ENCODE data around the gene JARID2.

- no peak for TF ChIP-seq EP300 (IDR thresholded peaks at IDR 0.05; ENCODE audit: low read length)
- no peak for TF ChIP-seq SREBF2 (CRISPR knock-in tag; IDR thresholded peaks at IDR 0.05)
- TF ChIP-seq RBM14 (IDR thresholded peaks at IDR 0.05; ENCODE audit: borderline replicate concordance, insufficient read depth, low read depth, low read length) = no peak
- TF ChIP-seq HDAC8 (tag; IDR thresholded peaks at IDR 0.05) = no peak
- no peak for TF ChIP-seq MAZ (CRISPR knock-in tag; conservative IDR thresholded peaks at IDR 0.05 in 1 of 2, IDR thresholded peaks at IDR 0.05 in 1 of 2)
- TF ChIP-seq RAD21 (CRISPR knock-in tag; conservative IDR thresholded peaks at IDR 0.05 in 1 of 2, IDR thresholded peaks at IDR 0.05 in 1 of 2) = no peak
- TF ChIP-seq GABPA (tag; conservative IDR thresholded peaks at IDR 0.05; ENCODE audit: low read depth) = no peak
- TF ChIP-seq CTCF (IDR thresholded peaks at IDR 0.05 in 2 of 3, conservative IDR thresholded peaks at IDR 0.05 in 1 of 3; ENCODE audit: insufficient read depth in 2 of 3, low read depth in 1 of 3, low read length in 3 of 3) = no peak
- TF ChIP-seq PML (IDR thresholded peaks at IDR 0.05; ENCODE audit: low read length) = no peak
- no peak for TF ChIP-seq MXI1 (IDR thresholded peaks at IDR 0.05; ENCODE audit: low read depth, low read length)
- no peak for TF ChIP-seq STAG1 (CRISPR knock-in tag; IDR thresholded peaks at IDR 0.05; ENCODE audit: borderline replicate concordance)
- no peak for TF ChIP-seq NFE2L1 (tag; IDR thresholded peaks at IDR 0.05; ENCODE audit: borderline replicate concordance, low read depth)
- no peak for TF ChIP-seq MCM5 (IDR thresholded peaks at IDR 0.05; ENCODE audit: low read depth)
- no peak for TF ChIP-seq ZNF184 (CRISPR knock-in tag; IDR thresholded peaks at IDR 0.05)
Observed at GRCh38 chr6:15301179-15302006, 55.5 kb downstream of the JARID2 start.

Data from K562 (cell line).